GM21737 (cell line): ENCODE results near the gene HAT1.
"Not testable (repeated sequence)": the region's sequence is repeated elsewhere in the genome, so short reads cannot be mapped to it uniquely, and the experiment has no call there.

Experiments
- ATAC-seq: cut with Tn5 transposase; IDR thresholded peaks from one replicate; pipeline ENCODE4 v1.9.1; 2021; ENCODE audit warnings: mild to moderate bottlenecking, moderate library complexity; ENCODE audit not compliant: unreplicated experiment

The HAT1 gene

DNA sequence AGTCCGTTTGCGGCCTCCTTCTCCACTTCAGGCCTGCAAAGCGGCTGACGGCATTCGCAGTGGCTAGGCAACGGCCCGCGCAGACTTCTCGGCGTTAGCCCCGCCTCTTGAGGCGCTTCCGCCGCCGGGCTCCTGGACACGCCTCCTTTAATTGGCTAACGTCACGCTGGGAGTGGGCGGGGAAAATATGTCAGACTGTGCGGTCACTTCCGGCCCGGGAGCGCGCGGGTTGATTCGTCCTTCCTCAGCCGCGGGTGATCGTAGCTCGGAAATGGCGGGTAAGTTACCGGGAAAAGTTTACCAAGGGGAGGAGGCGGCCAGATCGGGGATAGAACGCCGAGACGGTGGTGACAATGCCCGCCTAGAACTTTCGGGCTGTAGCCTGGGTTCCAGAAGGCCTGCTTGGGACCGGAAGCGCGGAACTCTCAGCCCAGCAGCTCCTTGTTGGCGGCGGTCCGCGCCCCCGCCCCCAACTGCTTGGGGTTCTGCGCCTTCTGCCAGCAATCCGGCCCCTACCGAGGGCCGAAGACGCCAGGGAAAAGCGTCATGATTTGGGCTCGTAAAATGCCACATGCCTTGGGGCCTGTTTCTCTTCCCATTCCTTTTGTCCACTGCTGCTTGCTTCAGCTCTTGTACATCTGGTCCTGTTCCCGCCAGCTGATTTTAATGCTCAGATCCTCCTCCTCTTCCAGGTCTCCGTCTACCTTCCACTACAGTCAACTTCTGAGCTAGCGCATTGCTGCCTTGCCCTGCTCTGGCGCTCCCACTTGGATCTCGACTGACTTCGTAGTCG lies at the start of gene HAT1:
Gene HAT1, plus strand, starts transcription at position 232 of the 793 bp plus-strand sequence. Its CDS starts 40 bp downstream, at position 272.
- peak; percentile 96 for ATAC-seq

DNA sequence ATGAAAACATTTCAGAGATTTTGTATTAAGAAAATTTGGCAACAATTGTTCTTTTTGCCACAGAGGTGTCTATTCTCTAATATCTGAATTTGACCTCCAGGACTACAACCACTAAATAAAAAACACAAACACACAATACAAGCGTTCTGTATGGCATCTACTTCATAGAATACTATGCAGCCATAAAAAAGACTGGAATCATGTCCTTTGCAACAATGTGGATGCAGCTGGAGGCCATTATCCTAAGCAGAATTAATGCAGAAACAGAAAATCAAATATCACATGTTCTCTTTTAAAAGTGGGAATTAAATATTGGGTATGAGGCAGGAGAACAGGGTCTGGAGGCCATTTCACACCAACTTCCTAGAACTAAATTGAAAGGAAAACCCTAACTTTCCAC lies 47.7 kb upstream of the HAT1 start:
- no peak for ATAC-seq

DNA sequence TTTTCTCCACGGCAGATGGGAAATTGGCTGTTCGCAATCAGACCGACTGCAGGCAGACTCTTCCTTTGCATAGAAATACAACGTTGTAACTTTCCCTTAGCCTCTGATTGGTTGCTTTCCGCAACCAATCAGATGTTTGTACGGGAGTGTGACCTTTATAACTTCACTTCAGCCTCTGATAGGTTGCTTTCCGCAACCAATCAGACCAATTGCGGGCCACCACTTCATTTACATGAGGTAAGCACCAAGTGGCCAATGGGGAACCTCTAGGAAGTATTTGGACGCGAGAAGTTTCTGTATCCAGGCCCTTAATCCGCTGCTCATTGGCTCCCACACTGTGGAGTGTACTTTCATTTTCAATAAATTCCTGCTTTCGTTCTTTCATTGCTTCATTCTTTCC lies 47.3 kb upstream of the HAT1 start:
- ATAC-seq: no peak

DNA sequence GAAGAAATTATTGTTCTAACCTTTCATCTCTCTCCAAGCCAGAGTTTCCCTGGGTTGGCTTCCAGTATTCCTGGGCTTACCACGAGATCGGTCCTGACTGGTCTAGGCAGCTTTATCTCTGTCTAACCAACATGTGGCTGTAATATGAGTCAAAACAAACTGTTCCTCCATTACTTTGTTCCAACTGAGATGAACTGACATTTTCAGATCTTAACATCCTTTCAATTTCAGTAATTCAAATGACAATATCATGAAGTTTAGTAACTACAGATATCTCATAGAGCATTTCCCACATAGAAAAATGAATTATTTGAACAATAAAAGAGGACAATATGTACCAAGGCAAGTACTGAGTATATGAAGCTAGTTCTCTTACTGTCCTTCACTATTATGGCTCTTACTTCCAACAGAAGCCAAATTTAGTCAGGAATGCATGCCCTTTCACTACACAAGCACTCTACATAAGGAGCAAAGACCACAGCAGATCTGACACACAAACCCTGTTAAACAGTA lies 43.7 kb upstream of the HAT1 start:
- no peak for ATAC-seq

GRCh38 chr2:171879865-171880264 lies 42.4 kb upstream of the HAT1 start:
- no peak for ATAC-seq

DNA sequence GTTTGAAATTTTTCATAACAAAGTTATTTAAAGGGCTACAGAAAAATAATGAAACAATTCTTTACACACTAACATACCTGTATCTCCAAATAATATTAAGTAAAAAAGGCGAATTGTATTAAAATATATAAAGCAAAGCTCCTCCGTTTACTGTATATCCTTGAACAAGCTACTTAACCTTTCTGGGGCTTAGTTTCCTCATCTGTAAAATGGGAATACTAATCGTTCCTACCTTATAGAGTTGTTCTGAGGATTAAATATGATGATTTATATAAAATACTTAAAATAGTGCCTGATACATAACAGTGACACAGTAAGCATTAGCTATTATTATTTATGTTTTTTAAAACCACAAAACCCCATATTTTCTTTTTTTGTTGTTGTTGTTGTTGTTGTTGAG lies 41.5 kb upstream of the HAT1 start:
- no peak for ATAC-seq

DNA sequence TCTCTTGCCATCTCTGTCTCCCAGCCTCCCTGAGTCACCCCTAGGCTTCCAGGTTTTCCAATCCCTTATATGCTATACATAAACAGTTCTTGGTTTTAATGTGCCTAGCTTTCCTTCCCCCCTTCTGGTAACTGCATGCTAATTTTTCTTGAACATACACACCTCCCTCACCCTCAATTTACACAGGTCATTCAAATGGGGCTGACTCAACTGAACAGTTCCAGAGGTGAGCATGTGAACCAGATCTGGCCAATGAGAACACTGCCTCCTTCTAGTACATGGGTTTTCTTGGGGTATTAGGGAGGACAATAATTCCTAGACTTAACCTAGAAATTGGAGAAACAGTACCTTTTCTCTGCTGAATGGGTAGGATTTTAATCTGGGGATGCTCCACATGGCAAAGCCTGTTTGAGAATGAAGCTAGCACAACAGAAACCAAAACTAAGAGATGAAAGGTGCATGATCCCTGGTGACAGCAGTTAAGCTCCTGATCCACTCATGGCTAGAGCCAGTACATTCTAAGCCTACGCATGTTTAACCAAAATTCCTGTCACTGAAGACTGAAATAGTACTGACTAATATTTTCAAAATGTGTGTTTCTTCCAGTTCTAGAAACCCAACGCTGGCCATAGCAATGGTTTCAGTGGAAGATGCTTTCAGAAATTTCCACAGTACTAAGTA lies 40.0 kb upstream of the HAT1 start:
- no peak for ATAC-seq

DNA sequence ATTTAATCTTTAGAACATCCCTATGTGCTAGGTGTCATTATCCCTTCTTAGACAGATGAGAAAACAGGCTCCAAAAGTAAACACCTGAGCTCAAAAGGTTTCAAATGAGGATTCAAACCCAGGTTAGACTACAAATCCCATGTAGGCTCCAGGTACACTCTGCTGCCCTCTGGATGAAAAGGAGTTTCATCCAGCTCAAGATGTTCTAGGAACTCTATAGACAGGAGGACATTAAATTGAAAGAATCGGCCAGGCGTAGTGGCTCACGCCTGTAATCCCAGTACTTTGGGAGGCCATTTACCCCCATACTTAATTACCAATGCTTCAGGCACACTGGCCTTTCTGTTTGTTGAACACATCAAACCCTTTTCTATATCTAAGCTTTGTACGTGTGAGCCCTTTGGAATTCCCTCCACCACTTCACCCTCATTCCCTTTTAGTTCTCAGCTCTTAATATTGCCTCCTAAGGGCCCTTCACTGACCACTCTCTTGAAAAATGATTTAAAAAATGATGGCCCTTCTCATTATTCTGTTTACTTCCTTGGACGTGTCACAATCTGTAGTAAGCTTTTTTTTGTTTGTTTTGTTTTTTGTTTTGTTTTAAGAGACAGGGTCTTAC lies 38.9 kb upstream of the HAT1 start:
- no peak for ATAC-seq

DNA sequence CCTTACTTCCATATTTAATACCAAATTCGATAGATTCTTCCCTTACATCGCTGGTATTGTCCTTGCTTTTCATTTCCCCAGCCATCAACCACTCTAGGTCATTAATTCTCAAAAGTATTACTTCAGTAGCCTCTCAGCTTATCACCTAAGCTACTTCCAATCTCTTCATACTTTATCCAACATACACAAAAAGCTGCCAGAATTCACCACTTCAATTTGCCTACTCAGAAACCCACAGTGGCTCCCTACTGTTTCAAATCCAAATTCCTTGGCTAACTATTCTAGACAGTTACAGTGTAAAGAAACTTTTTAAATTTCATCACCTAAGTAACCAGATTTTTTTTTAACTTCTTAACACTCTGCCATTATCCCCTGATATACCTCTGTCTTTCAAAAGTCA lies 32.9 kb upstream of the HAT1 start:
- ATAC-seq: no peak

GRCh38 chr2:171889808-171890207 lies 32.5 kb upstream of the HAT1 start:
- ATAC-seq: no peak

- no peak for ATAC-seq
Observed at GRCh38 chr2:171893196-171893823, 29.0 kb upstream of the HAT1 start.

- peak; percentile 87 for ATAC-seq
Observed at GRCh38 chr2:171893824-171894611, 28.2 kb upstream of the HAT1 start, which contains the start of gene SLC25A12. Gene SLC25A12, minus strand, starts transcription at chr2:171894244. Its CDS starts 30 bp downstream, at chr2:171894214.

DNA sequence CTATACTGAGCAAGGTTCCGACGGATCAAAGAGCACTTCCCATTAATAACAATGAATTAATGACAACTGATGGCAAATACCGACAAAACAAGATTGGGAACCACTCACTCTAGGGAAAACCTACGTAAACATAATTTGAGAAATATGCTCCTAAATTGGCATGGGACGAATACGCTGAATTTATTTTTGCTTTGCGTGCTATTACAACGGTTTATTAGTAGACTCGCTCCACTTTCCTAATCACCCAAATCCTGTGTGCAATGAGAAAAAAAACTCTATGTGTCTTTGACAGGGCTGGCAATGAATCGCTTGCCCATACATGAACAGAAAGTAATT lies 27.7 kb upstream of the HAT1 start:
- no peak for ATAC-seq

DNA sequence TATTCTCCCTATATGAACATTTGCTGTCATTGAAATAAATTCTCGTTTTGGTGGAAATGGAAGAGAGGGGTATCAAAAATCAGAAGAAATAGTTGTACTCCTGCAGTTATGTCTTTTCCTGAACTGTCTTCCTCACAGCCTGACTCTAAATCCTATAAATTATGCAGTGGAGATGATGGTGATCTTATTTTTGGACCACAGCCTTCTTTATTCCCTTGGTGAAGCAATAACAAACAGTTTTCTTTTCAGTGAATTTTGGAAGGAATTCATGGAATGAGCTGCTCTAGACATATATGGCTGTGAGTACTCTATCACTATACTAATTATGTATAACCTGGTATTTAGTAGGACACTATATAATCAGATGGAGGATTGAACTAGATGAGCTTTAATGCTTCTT lies 26.5 kb upstream of the HAT1 start:
- ATAC-seq: no peak

DNA sequence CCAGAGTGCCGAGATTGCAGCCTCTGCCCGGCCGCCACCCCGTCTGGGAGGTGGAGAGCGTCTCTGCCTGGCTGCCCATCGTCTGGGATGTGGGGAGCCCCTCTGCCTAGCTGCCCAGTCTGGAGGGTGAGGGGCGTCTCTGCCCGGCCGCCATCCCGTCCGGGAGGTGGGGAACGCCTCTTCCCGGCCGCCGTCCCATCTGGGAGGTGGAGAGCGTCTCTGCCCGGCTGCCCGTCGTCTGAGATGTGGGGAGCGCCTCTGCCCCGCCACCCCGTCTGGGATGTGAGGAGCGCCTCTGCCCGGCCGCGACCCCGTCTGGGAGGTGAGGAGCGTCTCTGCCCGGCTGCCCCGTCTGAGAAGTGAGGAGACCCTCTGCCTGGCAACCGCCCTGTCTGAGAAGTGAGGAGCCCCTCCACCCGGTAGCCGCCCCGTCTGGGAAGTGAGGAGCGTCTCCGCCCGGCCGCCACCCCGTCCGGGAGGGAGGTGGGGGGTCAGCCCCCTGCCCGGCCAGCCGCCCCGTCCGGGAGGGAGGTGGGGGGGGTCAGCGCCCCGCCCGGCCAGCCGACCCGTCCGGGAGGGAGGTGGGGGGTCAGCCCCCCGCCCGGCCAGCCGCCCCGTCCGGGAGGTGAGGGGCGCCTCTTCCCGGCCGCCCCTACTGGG lies 22.5 kb upstream of the HAT1 start:
- ATAC-seq: not testable (repeated sequence)

- no peak for ATAC-seq
Observed at GRCh38 chr2:171902840-171903420, 19.3 kb upstream of the HAT1 start.

DNA sequence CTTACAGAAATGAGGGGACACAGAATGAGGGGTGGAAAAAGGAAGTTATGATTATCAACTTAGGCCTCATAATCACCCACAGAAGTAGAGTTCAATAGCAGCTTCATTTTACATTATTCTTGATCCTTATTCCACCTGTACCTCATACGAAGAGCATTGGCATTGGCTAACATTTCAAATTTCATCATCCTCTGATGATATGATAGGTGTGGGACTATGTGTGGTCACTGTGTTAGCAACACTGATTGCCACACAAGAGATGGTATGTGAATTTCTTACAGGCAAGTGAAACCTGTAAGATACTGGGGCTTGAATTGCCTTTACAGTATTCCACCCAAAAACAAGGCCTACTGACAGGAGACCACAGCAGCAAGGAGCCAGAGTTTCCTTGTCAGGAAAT lies 14.0 kb upstream of the HAT1 start:
- no peak for ATAC-seq

DNA sequence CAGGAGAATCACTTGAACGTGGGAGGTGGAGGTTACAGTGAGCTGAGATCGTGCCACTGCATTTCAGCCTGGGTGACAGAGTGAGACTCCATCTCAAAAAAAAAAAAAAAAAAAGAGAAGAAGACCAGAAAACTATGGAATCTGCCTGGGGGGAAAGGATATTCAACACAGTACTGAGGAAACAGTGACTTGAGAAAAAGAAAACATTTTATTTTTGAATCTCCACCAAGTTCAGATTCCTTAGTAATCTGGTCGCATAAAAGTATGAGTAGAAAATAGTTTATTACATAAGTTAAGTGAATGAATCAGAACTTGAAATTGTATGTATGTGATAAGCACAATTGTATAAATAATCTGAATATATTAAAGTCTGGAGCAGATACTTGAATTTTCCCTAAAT lies 13.0 kb upstream of the HAT1 start:
- ATAC-seq: no peak

- no peak for ATAC-seq
Observed at GRCh38 chr2:171910494-171910893, 11.8 kb upstream of the HAT1 start.

- no peak for ATAC-seq
Observed at GRCh38 chr2:171913517-171913916, 8.7 kb upstream of the HAT1 start.
